IMR-90 (cell line): ENCODE data around the gene RHOH. TPM values are rescaled to one million over a fixed set of nuclear protein-coding genes. Genes with fewer than 3 reads are reported as not detected.

Source experiments
- ATAC-seq: fragments of 200-7000 bp; cut with Tn5 transposase; 2 replicates; pipeline ENCODE4 v1.9.1; 2020; ENCODE audit warnings: low read depth, mild to moderate bottlenecking, moderate library complexity
- BruUV-seq: library from RNA; stranded (reverse); fragments of 400-500 nt; replicated peaks from 2 replicates; lab custom pipeline; 2021; lab: Mats Ljungman, UMichigan
- CTCF ChIA-PET: fragments of 300-600 bp; formaldehyde crosslinking; extraction: SDS; loops from one replicate; lab custom pipeline; 2021; ENCODE audit warnings: antibody characterized with exemption; lab: Yijun Ruan, JAX
- POLR2A ChIA-PET: fragments of 300-600 bp; sonication (Branson Sonifier 250); formaldehyde crosslinking; loops from one replicate; lab custom pipeline; 2022; ENCODE audit warnings: antibody characterized with exemption; ENCODE audit not compliant: unreplicated experiment; lab: Charles Lee
- DNase-seq: peaks from one replicate; pipeline ENCODE4 v3.0.0; 2013
- H2AFZ ChIP-seq: replicated peaks from 2 replicates; pipeline ENCODE3; 2013; ENCODE audit warnings: low read length, mild to moderate bottlenecking; ENCODE audit not compliant: poor library complexity
- H2AK5ac ChIP-seq: 2 replicates; pipeline ENCODE4 v1.6.1; 2013; ENCODE audit warnings: low read depth, low read length, inconsistent platforms
- H2AK9ac ChIP-seq: replicated peaks from 2 replicates; pipeline ENCODE3; 2013; ENCODE audit warnings: mild to moderate bottlenecking, low read depth, low read length, moderate library complexity; ENCODE audit not compliant: poor library complexity
- H2BK120ac ChIP-seq: 2 replicates; pipeline ENCODE4 v1.6.1; 2013; ENCODE audit warnings: low read depth, low read length, inconsistent platforms
- H2BK15ac ChIP-seq: 3 replicates; pipeline ENCODE4 v1.6.1; 2013; ENCODE audit warnings: low read depth, low read length, inconsistent platforms
- H2BK20ac ChIP-seq: 2 replicates; pipeline ENCODE4 v1.6.1; 2013; ENCODE audit warnings: low read depth, mild to moderate bottlenecking, inconsistent platforms, low read length, moderate library complexity
- H2BK5ac ChIP-seq: 2 replicates; pipeline ENCODE4 v1.6.1; 2013; ENCODE audit warnings: mild to moderate bottlenecking, low read depth, low read length, inconsistent platforms; ENCODE audit not compliant: poor library complexity, severe bottlenecking
- H3K14ac ChIP-seq: replicated peaks from 2 replicates; pipeline ENCODE4 v1.6.1; 2013; ENCODE audit warnings: low read depth, low read length, inconsistent platforms
- H3K18ac ChIP-seq: 2 replicates; pipeline ENCODE4 v1.6.1; 2013; ENCODE audit warnings: low read depth, low read length, control low read depth
- H3K23ac ChIP-seq: 2 replicates; pipeline ENCODE4 v1.6.1; 2013; ENCODE audit warnings: low read depth, low read length, inconsistent platforms
- H3K27ac ChIP-seq: 2 replicates; pipeline ENCODE4 v1.5.1; 2013; ENCODE audit warnings: mild to moderate bottlenecking, control low read depth, low read length; ENCODE audit not compliant: insufficient read depth
- H3K27me3 ChIP-seq: 2 replicates; pipeline ENCODE4 v1.6.1; 2013; ENCODE audit warnings: low read length; ENCODE audit not compliant: control insufficient read depth, insufficient read depth
- H3K36me3 ChIP-seq: 2 replicates; pipeline ENCODE4 v1.6.1; 2013; ENCODE audit warnings: low read length, mixed read lengths; ENCODE audit not compliant: control insufficient read depth, insufficient read depth
- H3K4ac ChIP-seq: 2 replicates; pipeline ENCODE4 v1.6.1; 2013; ENCODE audit warnings: low read depth, low read length, inconsistent platforms
- H3K4me1 ChIP-seq: 2 replicates; pipeline ENCODE4 v1.6.1; 2013; ENCODE audit warnings: low read length, mixed read lengths; ENCODE audit not compliant: control insufficient read depth, insufficient read depth
- H3K4me2 ChIP-seq: 2 replicates; pipeline ENCODE4 v1.6.1; 2013; ENCODE audit warnings: low read depth, mild to moderate bottlenecking, control low read depth, low read length, moderate library complexity
- H3K4me3 ChIP-seq: 2 replicates; pipeline ENCODE4 v1.5.1; 2013; ENCODE audit warnings: low read depth, mild to moderate bottlenecking, control low read depth, low read length, moderate library complexity; ENCODE audit not compliant: insufficient read depth
- H3K56ac ChIP-seq: 2 replicates; pipeline ENCODE4 v1.6.1; 2013; ENCODE audit warnings: low read length, inconsistent platforms; ENCODE audit not compliant: insufficient read depth; ENCODE audit errors: extremely low read depth
- H3K79me1 ChIP-seq, 2 experiments: 2 replicates each; pipeline ENCODE4 v1.6.1; 2013; ENCODE audit warnings: low read length in 2 of 2, inconsistent platforms in 1 of 2, low read depth in 1 of 2
- H3K9ac ChIP-seq: 2 replicates; pipeline ENCODE4 v1.6.1; 2013; ENCODE audit warnings: low read depth, low read length, control low read depth
- H3K9me1 ChIP-seq: 2 replicates; pipeline ENCODE4 v1.6.1; 2013; ENCODE audit warnings: low read length, inconsistent platforms; ENCODE audit not compliant: insufficient read depth
- H3K9me3 ChIP-seq: 2 replicates; pipeline ENCODE4 v1.6.1; 2013; ENCODE audit warnings: low read length; ENCODE audit not compliant: control insufficient read depth, insufficient read depth
- H4K20me1 ChIP-seq: 2 replicates; pipeline ENCODE4 v1.6.1; 2013; ENCODE audit warnings: low read length, inconsistent platforms; ENCODE audit not compliant: insufficient read depth
- H4K5ac ChIP-seq: 2 replicates; pipeline ENCODE4 v1.6.1; 2013; ENCODE audit warnings: mild to moderate bottlenecking, low read depth, low read length, control low read depth
- H4K8ac ChIP-seq, 2 experiments: 2 replicates each; pipeline ENCODE4 v1.6.1; 2013; ENCODE audit warnings: low read depth in 2 of 2, low read length in 2 of 2, control low read depth in 1 of 2, inconsistent platforms in 1 of 2
- H4K91ac ChIP-seq: 2 replicates; pipeline ENCODE4 v1.6.1; 2013; ENCODE audit warnings: low read depth, low read length, inconsistent platforms; ENCODE audit not compliant: insufficient read depth
- BHLHE40 ChIP-seq: fragments of 150-350 bp; IDR thresholded peaks from 2 replicates; pipeline ENCODE4 v1.6.1; 2016; ENCODE audit warnings: mild to moderate bottlenecking, low read depth, low read length
- CEBPB ChIP-seq: IDR thresholded peaks from 2 replicates; pipeline ENCODE4 v1.6.1; 2012; ENCODE audit warnings: low read depth, low read length, improper control_type of control experiment
- CHD1 ChIP-seq: IDR thresholded peaks from 2 replicates; pipeline ENCODE4 v1.6.1; 2012; ENCODE audit warnings: low read depth, low read length, improper control_type of control experiment
- CTCF ChIP-seq: conservative IDR thresholded peaks from 2 replicates; pipeline ENCODE4 v1.5.1; 2012; ENCODE audit warnings: mild to moderate bottlenecking, low read depth, low read length, improper control_type of control experiment
- FOS ChIP-seq: fragments of 150-350 bp; IDR thresholded peaks from 2 replicates; pipeline ENCODE4 v1.6.1; 2016; ENCODE audit warnings: low read depth, low read length
- MAFK ChIP-seq: IDR thresholded peaks from 2 replicates; pipeline ENCODE4 v1.6.1; 2012; ENCODE audit warnings: low read depth, low read length, improper control_type of control experiment
- NFE2L2 ChIP-seq: fragments of 150-350 bp; IDR thresholded peaks from 2 replicates; pipeline ENCODE4 v1.6.1; 2016; ENCODE audit warnings: low read depth, mild to moderate bottlenecking, low read length
- POLR2A ChIP-seq: IDR thresholded peaks from 2 replicates; pipeline ENCODE4 v1.6.1; 2012; ENCODE audit warnings: mild to moderate bottlenecking, low read depth, low read length
- RAD21 ChIP-seq: IDR thresholded peaks from 2 replicates; pipeline ENCODE4 v1.6.1; 2012; ENCODE audit warnings: low read length, improper control_type of control experiment
- WGBS, 2 experiments: methylation state at CpG; one replicate each; pipeline versions ENCODE4 v1.1.5 to v1.1.7; 2013; ENCODE audit warnings: missing lambda C conversion rate in 2 of 2; ENCODE audit not compliant: insufficient read length in 1 of 2; ENCODE audit errors: extremely low coverage in 2 of 2; 5-methylcytosine and 5-hydroxymethylcytosine counted together
- dilution Hi-C: fragments of 300-500 bp; cut with HindIII; formaldehyde crosslinking; loops from one replicate; pipeline ENCODE4 v1.14.3; 2018; ENCODE audit warnings: low sequenced_read_pairs; ENCODE audit not compliant: unreplicated experiment
- in situ Hi-C: fragments of 300-500 bp; cut with MboI; formaldehyde crosslinking; loops from 3 replicates; pipeline ENCODE4 v1.14.3; 2019; ENCODE audit warnings: low sequenced_read_pairs, inconsistent platforms, mixed read lengths
- intact Hi-C: fragments of 100-400 bp; cut with micrococcal nuclease; formaldehyde crosslinking; loops from 2 replicates; pipeline ENCODE4 v1.10.0; 2022
- polyA plus RNA-seq, 3 experiments: library from polyadenylated mRNA; depleted of rRNA; stranded (reverse); fragments of >200 nt; gene quantifications; 2 replicates each; pipeline ENCODE4 v1.2.3, GENCODE V29; 2012; ENCODE audit warnings: low replicate concordance in 1 of 3
- total RNA-seq: library from RNA; depleted of rRNA; stranded (reverse); fragments of >200 nt; gene quantifications from 2 replicates; pipeline ENCODE4 v1.2.3, GENCODE V29; 2012

The RHOH gene
- total and polyA plus RNA-seq, 2 of the 4 experiments (the other 2 are of a cell fraction): not detected

- Histone ChIP-seq H3K27ac (no peak overlapping the region), H3K18ac (no peak overlapping the region), H2AK5ac (no peak overlapping the region), H4K91ac (no peak overlapping the region), H3K4me2 (no peak overlapping the region), H3K79me1 (no peaks in the 10 kb centered on the region), H3K9ac (no peak overlapping the region), H3K4me3 (no peak overlapping the region), H2BK5ac (no peak overlapping the region), H3K14ac (no peak overlapping the region), H3K36me3 (no peaks in the 10 kb centered on the region), H4K20me1 (peaks cover 6% of the 10 kb centered on the region; the same call in 1 of the 2 replicates), H2BK20ac (no peak overlapping the region), H2AK9ac (no peak overlapping the region), H3K56ac (no peak overlapping the region), H2AFZ (no peak overlapping the region), H4K8ac (no peak overlapping the region), H3K4me1 (peaks cover 7% of the 10 kb centered on the region), H3K23ac (no peak overlapping the region), H3K9me3 (no peaks in the 10 kb centered on the region), H3K9me1 (peaks cover 4% of the 10 kb centered on the region), H4K5ac (no peak overlapping the region), H2BK120ac (no peak overlapping the region), H3K27me3 (peaks cover 4% of the 10 kb centered on the region), H2BK15ac (no peak overlapping the region), H3K4ac (no peak overlapping the region)
- no CpG with 5 or more reads among the region's 2 CpGs for WGBS, 2 experiments
- in situ Hi-C loops: no loop called here
- dilution Hi-C loops: no loop called here
- intact Hi-C loops: no loop called here
- no peak for DNase-seq
- ATAC-seq: no peak
- ChIA-PET POLR2A (no interaction called here), CTCF (no interaction called here)
- TF ChIP-seq CHD1: no peak
- TF ChIP-seq CTCF: no peak
- no peak for TF ChIP-seq NFE2L2
- no peak for TF ChIP-seq MAFK
- TF ChIP-seq POLR2A: no peak
- TF ChIP-seq RAD21: no peak
- TF ChIP-seq CEBPB: no peak
- no peak for TF ChIP-seq BHLHE40
- TF ChIP-seq FOS: no peak
- BruUV-seq: no TSS peak
These were observed 54.5 kb downstream of the RHOH start for GRCh38 chr4:40251366-40251765.
